H1 (cell line): ENCODE data around the gene RNU6-9. TPM values are rescaled to one million over a fixed set of nuclear protein-coding genes. Genes with fewer than 3 reads are reported as not detected.
A peak's percentile ranks its signal among the peaks of the same experiment; 100 is the strongest.

Experiments used
- CTCF ChIA-PET: fragments of 300-600 bp; sonication (Branson Sonifier 250); formaldehyde crosslinking; loops from one replicate; lab custom pipeline; 2021; ENCODE audit not compliant: partially characterized antibody; lab: Charles Lee
- POLR2A ChIA-PET: fragments of 300-600 bp; sonication (Branson Sonifier 250); formaldehyde crosslinking; loops from one replicate; lab custom pipeline; 2021; ENCODE audit warnings: inconsistent platforms; ENCODE audit not compliant: partially characterized antibody; lab: Charles Lee
- DNase-seq, 2 experiments: peaks; one replicate each; pipeline versions ENCODE4 v3.0.0 to v3.0.0-alpha.2; 2010 to 2022; ENCODE audit warnings: low spot score in 2 of 2, low read depth in 1 of 2, mixed read lengths in 1 of 2
- FAIRE-seq: peaks from 2 replicates; lab custom pipeline; 2011; peaks lifted over from hg19 to GRCh38; lab: Jason Lieb, UNC
- H2AFZ ChIP-seq: 2 replicates; pipeline ENCODE4 v1.8.1; 2012; ENCODE audit warnings: low read length, inconsistent platforms
- H2AK5ac ChIP-seq: 2 replicates; pipeline ENCODE4 v1.6.1; 2013; ENCODE audit warnings: low read depth, low read length
- H2BK120ac ChIP-seq: replicated peaks from 2 replicates; pipeline ENCODE3; 2013; ENCODE audit warnings: low read depth, low read length, inconsistent platforms
- H2BK12ac ChIP-seq: 2 replicates; pipeline ENCODE4 v1.6.1; 2013; ENCODE audit warnings: low read depth, low read length
- H2BK15ac ChIP-seq: 2 replicates; pipeline ENCODE4 v1.6.1; 2013; ENCODE audit warnings: low read length
- H2BK20ac ChIP-seq: 2 replicates; pipeline ENCODE4 v1.6.1; 2013; ENCODE audit warnings: low read length
- H2BK5ac ChIP-seq: 2 replicates; pipeline ENCODE4 v1.6.1; 2013; ENCODE audit warnings: low read depth, low read length
- H3K14ac ChIP-seq: 2 replicates; pipeline ENCODE4 v1.6.1; 2013; ENCODE audit warnings: inconsistent platforms; ENCODE audit not compliant: insufficient read length
- H3K18ac ChIP-seq: 2 replicates; pipeline ENCODE4 v1.6.1; 2013; ENCODE audit warnings: low read length; ENCODE audit errors: extremely low read depth
- H3K23ac ChIP-seq: 2 replicates; pipeline ENCODE4 v1.6.1; 2013; ENCODE audit warnings: inconsistent platforms; ENCODE audit not compliant: insufficient read length
- H3K23me2 ChIP-seq: 2 replicates; pipeline ENCODE4 v1.6.1; 2013; ENCODE audit warnings: low read depth, low read length
- H3K27ac ChIP-seq: 2 replicates; pipeline ENCODE4 v1.6.1; 2011; ENCODE audit warnings: low read depth, low read length, inconsistent platforms
- H3K27me3 ChIP-seq, 4 experiments: replicated peaks in 1 of 4; 1 replicate in 1 of 4; 2 replicates in 3 of 4; pipeline versions ENCODE4 v1.6.1 to v1.8.1; 2011 to 2013; ENCODE audit warnings: low read length in 3 of 4, mild to moderate bottlenecking in 3 of 4, inconsistent platforms in 2 of 4, mixed read lengths in 2 of 4, moderate library complexity in 1 of 4; ENCODE audit not compliant: control insufficient read depth in 3 of 4, insufficient read depth in 3 of 4; ENCODE audit errors: extremely low read depth in 1 of 4
- H3K36me3 ChIP-seq, 4 experiments: 2 replicates each; pipeline versions ENCODE4 v1.6.1 to v1.8.1; 2011 to 2013; ENCODE audit warnings: mild to moderate bottlenecking in 4 of 4, low read length in 3 of 4, moderate library complexity in 2 of 4, control low read depth in 1 of 4, inconsistent platforms in 1 of 4; ENCODE audit not compliant: insufficient read depth in 4 of 4, control insufficient read depth in 2 of 4
- H3K4ac ChIP-seq: replicated peaks from 2 replicates; pipeline ENCODE3; 2013; ENCODE audit warnings: low read length, low read depth, mixed read lengths, inconsistent platforms; ENCODE audit not compliant: insufficient read length
- H3K4me1 ChIP-seq, 4 experiments: replicated peaks in 1 of 4; 1 replicate in 1 of 4; 2 replicates in 3 of 4; pipeline versions ENCODE4 v1.6.1 to v1.8.1; 2011 to 2013; ENCODE audit warnings: low read length in 3 of 4, inconsistent platforms in 2 of 4, mixed read lengths in 1 of 4; ENCODE audit not compliant: insufficient read depth in 4 of 4, control insufficient read depth in 3 of 4
- H3K4me2 ChIP-seq, 2 experiments: 2 replicates each; pipeline versions ENCODE4 v1.6.1 to v1.8.1; 2011 to 2013; ENCODE audit warnings: low read depth in 2 of 2, low read length in 2 of 2, control low read depth in 1 of 2, inconsistent platforms in 1 of 2, mild to moderate bottlenecking in 1 of 2; ENCODE audit not compliant: insufficient read depth in 1 of 2
- H3K4me3 ChIP-seq, 4 experiments: fragments of 200-600, 300-600 bp in 1 of 4; sonication (generic), shearing (Covaris generic), sonication (Bioruptor Twin) in 1 of 4; 2 replicates each; pipeline versions ENCODE4 v1.5.1 to v1.8.1; 2011 to 2016; ENCODE audit warnings: low read length in 4 of 4, low read depth in 3 of 4, control low read depth in 2 of 4, inconsistent platforms in 2 of 4, mild to moderate bottlenecking in 2 of 4, mixed read lengths in 1 of 4, moderate library complexity in 1 of 4; ENCODE audit not compliant: insufficient read depth in 2 of 4; ENCODE audit errors: extremely low read depth in 1 of 4
- H3K56ac ChIP-seq: replicated peaks from 2 replicates; pipeline ENCODE3; 2013; ENCODE audit warnings: low read depth, mild to moderate bottlenecking, mixed read lengths, low read length, inconsistent platforms; ENCODE audit not compliant: insufficient read length
- H3K79me1 ChIP-seq: 2 replicates; pipeline ENCODE4 v1.6.1; 2013; ENCODE audit warnings: low read depth, low read length, control low read depth
- H3K79me2 ChIP-seq, 2 experiments: 2 replicates each; pipeline versions ENCODE4 v1.6.1 to v1.8.1; 2012 to 2013; ENCODE audit warnings: low read length in 2 of 2, mild to moderate bottlenecking in 2 of 2, inconsistent platforms in 1 of 2; ENCODE audit not compliant: insufficient read depth in 2 of 2, control insufficient read depth in 1 of 2
- H3K9ac ChIP-seq, 4 experiments: replicated peaks in 1 of 4; 1 replicate in 1 of 4; 2 replicates in 3 of 4; pipeline versions ENCODE4 v1.6.1 to v1.8.1; 2011 to 2013; ENCODE audit warnings: low read depth in 3 of 4, low read length in 3 of 4, control low read depth in 2 of 4, mild to moderate bottlenecking in 2 of 4, moderate library complexity in 2 of 4, inconsistent platforms in 1 of 4; ENCODE audit errors: extremely low read depth in 1 of 4
- H3K9me3 ChIP-seq, 2 experiments: 2 replicates each; pipeline versions ENCODE4 v1.6.1 to v1.8.1; 2012 to 2013; ENCODE audit warnings: mild to moderate bottlenecking in 2 of 2, moderate library complexity in 2 of 2, control low read depth in 1 of 2, inconsistent platforms in 1 of 2, low read depth in 1 of 2, low read length in 1 of 2, mixed read lengths in 1 of 2; ENCODE audit not compliant: insufficient read depth in 2 of 2
- H4K20me1 ChIP-seq, 2 experiments: replicated peaks in 1 of 2; 2 replicates each; pipeline versions ENCODE3 to v1.8.1; 2011 to 2013; ENCODE audit warnings: inconsistent platforms in 2 of 2, low read length in 2 of 2, mild to moderate bottlenecking in 1 of 2; ENCODE audit not compliant: insufficient read depth in 2 of 2, control insufficient read depth in 1 of 2
- H4K5ac ChIP-seq: 2 replicates; pipeline ENCODE4 v1.6.1; 2013; ENCODE audit warnings: low read length, low read depth, mixed read lengths, inconsistent platforms; ENCODE audit not compliant: insufficient read length
- H4K8ac ChIP-seq: 2 replicates; pipeline ENCODE4 v1.8.0; 2013; ENCODE audit warnings: mild to moderate bottlenecking, moderate library complexity, low read length, inconsistent platforms; ENCODE audit not compliant: insufficient read depth; ENCODE audit errors: extremely low read depth
- H4K91ac ChIP-seq: replicated peaks from 2 replicates; pipeline ENCODE3; 2013; ENCODE audit warnings: low read length, mixed read lengths, inconsistent platforms; ENCODE audit not compliant: insufficient read length
- KDM1A ChIP-seq: fragments of 200-600, 300-600 bp; sonication (generic); IDR thresholded peaks from 2 replicates; pipeline ENCODE4 v1.7.1; 2016; ENCODE audit warnings: mild to moderate bottlenecking, low read length, borderline replicate concordance
- POLR2AphosphoS5 ChIP-seq: IDR thresholded peaks from 2 replicates; pipeline ENCODE4 v1.6.1; 2011; ENCODE audit warnings: low read depth, low read length
- POU5F1 ChIP-seq: IDR thresholded peaks from 2 replicates; pipeline ENCODE4 v1.6.1; 2011; ENCODE audit warnings: low read depth, mild to moderate bottlenecking, low read length, moderate library complexity
- WGBS, 2 experiments: shearing (Covaris generic) in 1 of 2; methylation state at CpG; one replicate each; pipeline versions ENCODE4 v1.1.6 to v1.1.7; 2013 to 2015; ENCODE audit warnings: low lambda C conversion rate in 2 of 2, mixed read lengths in 2 of 2, inconsistent platforms in 1 of 2, low coverage in 1 of 2, missing lambda C conversion rate in 1 of 2; ENCODE audit not compliant: insufficient replicate concordance in 2 of 2, insufficient coverage in 1 of 2, insufficient read length in 1 of 2; ENCODE audit errors: extremely low coverage in 1 of 2, missing lambda C conversion rate in 1 of 2; 5-methylcytosine and 5-hydroxymethylcytosine counted together
- polyA plus RNA-seq, 7 experiments: library from polyadenylated mRNA; depleted of rRNA in 3 of 7; stranded (reverse) in 5 of 7; unstranded in 2 of 7; fragments of >200 nt in 5 of 7; fragments of 200-250 nt in 2 of 7; gene quantifications; 1 replicate in 5 of 7; 2 replicates in 1 of 7; 4 replicates in 1 of 7; pipeline versions ENCODE4 v1.2.1 to v1.2.3, GENCODE V29; 2011 to 2013; ENCODE audit warnings: missing spikeins in 2 of 7, mixed read lengths in 2 of 7
- total RNA-seq: library from RNA; stranded (reverse); fragmentation: NEBNext Ultra II Directional; extraction: Animal tissue kit (Norgen Biotek cat#: 25700); gene quantifications from 2 replicates; pipeline ENCODE4 v1.2.1, GENCODE V29; 2021

The RNU6-9 gene
- total and polyA plus RNA-seq, 2 of the 8 experiments (the other 6 are each of a cell fraction or from before 2014, with no cell fraction given) = not detected

- no peak overlapping the region for H3K56ac ChIP-seq
- H3K27ac ChIP-seq = no peak overlapping the region
- H3K4me2 ChIP-seq = no peak overlapping the region
- CTCF ChIA-PET = interaction anchor here (1.0 to 3.3 kb wide), 15 partner anchors 8 to 225 kb away, joined by 3 to 18 read pairs (median 4); partner anchors contain the start of gene AZU1
- no peaks in the 10 kb centered on the region; a peak in 2 of 7 replicates for H3K4me1 ChIP-seq
- H3K4me3 ChIP-seq = no peak overlapping the region
- no peak overlapping the region for H2AFZ ChIP-seq
- no peak overlapping the region for H3K14ac ChIP-seq
- no peak overlapping the region for H2BK15ac ChIP-seq
- WGBS, 2 experiments = 90% methylated on average over 38 of the region's 40 CpGs; no CpG with 5 or more reads in 1 of the 2 experiments
- TF ChIP-seq KDM1A (peak; percentile 50; the same call in 1 of the 2 replicates), POLR2AphosphoS5 (no peak), POU5F1 (no peak)
- no peak overlapping the region for H3K4ac ChIP-seq
- H3K79me1 ChIP-seq = no peaks in the 10 kb centered on the region
- no peak overlapping the region for H3K23ac ChIP-seq
- H4K91ac ChIP-seq = no peak overlapping the region
- no peaks in the 10 kb centered on the region for H3K36me3 ChIP-seq
- no peak overlapping the region for H4K8ac ChIP-seq
- no peak overlapping the region for H2BK20ac ChIP-seq
- no peak overlapping the region for H4K5ac ChIP-seq
- H2AK5ac ChIP-seq = no peak overlapping the region
- H3K18ac ChIP-seq = no peak overlapping the region
- H3K23me2 ChIP-seq = no peaks in the 10 kb centered on the region; the same call in 1 of the 2 replicates
- POLR2A ChIA-PET = interaction anchor here (0.7 to 1.9 kb wide), 6 partner anchors 10 to 83 kb away, joined by 4 to 5 read pairs (median 4); partner anchors contain the start of gene PRTN3
- peaks cover 7 to 17% (median 11%) of the 10 kb centered on the region in 4 experiments for H3K27me3 ChIP-seq
- peaks cover 0 to 3% of the 10 kb centered on the region in 2 experiments for H4K20me1 ChIP-seq
- no peak overlapping the region for H3K9ac ChIP-seq
- DNase-seq = no peak
- H2BK12ac ChIP-seq = no peak overlapping the region
- no peak overlapping the region for H2BK120ac ChIP-seq
- 0 out of 2 replicates have a peak overlapping the region, but pooled peaks have one; percentile 24 for H2BK5ac ChIP-seq
- H3K79me2 ChIP-seq = no peaks in the 10 kb centered on the region
- FAIRE-seq = no peak
- no peaks in the 10 kb centered on the region for H3K9me3 ChIP-seq
These were observed 37.6 kb upstream of the RNU6-9 start for GRCh38 chr19:855566-856120.
